GM12878 (cell line): Measurements from ENCODE around the gene MYH7B. TPM values are rescaled to one million over a fixed set of nuclear protein-coding genes. Genes with fewer than 3 reads are reported as not detected.

ENCODE experiments used
- ATAC-seq: fragments of 200-7000 bp; cut with Tn5 transposase; 3 replicates; pipeline ENCODE4 v1.9.1; 2020; ENCODE audit warnings: mild to moderate bottlenecking, moderate library complexity
- BruUV-seq: library from RNA; stranded (reverse); fragments of 400-500 nt; replicated peaks from 2 replicates; lab custom pipeline; 2021; lab: Mats Ljungman, UMichigan
- CTCF ChIA-PET: fragments of 300-600 bp; sonication (Branson Sonifier 250); formaldehyde crosslinking; extraction: SDS; loops from one replicate; lab custom pipeline; 2021; ENCODE audit warnings: inconsistent platforms; lab: Yijun Ruan, JAX
- POLR2A ChIA-PET: fragments of 350-600 bp; formaldehyde crosslinking; extraction: SDS; loops from one replicate; lab custom pipeline; 2021; ENCODE audit warnings: inconsistent platforms; lab: Charles Lee
- RAD21 ChIA-PET: fragments of 300-600 bp; sonication (Branson Sonifier 250); formaldehyde crosslinking; loops from one replicate; lab custom pipeline; 2023; ENCODE audit warnings: antibody characterized with exemption; ENCODE audit not compliant: unreplicated experiment; lab: Charles Lee
- SMC1A ChIA-PET: fragments of 300-600 bp; sonication (Branson Sonifier 250); formaldehyde crosslinking; loops from one replicate; lab custom pipeline; 2023; ENCODE audit not compliant: unreplicated experiment, uncharacterized antibody; lab: Charles Lee
- DNase-seq: peaks from one replicate; pipeline ENCODE4 v3.0.0-alpha.2; 2011; ENCODE audit warnings: low read depth, low spot score
- FAIRE-seq: peaks from 3 replicates; lab custom pipeline; 2011; peaks lifted over from hg19 to GRCh38; lab: Jason Lieb, UNC
- H2AFZ ChIP-seq: 2 replicates; pipeline ENCODE4 v1.6.0; 2011; ENCODE audit warnings: low read depth, low read length, control low read depth; ENCODE audit not compliant: control insufficient read depth
- H3K27ac ChIP-seq: 2 replicates; pipeline ENCODE4 v1.5.1; 2011; ENCODE audit warnings: control low read depth; ENCODE audit not compliant: control insufficient read depth, insufficient read depth
- H3K27me3 ChIP-seq, 2 experiments: replicated peaks in 1 of 2; 2 replicates each; pipeline versions ENCODE4 v1.6.0 to v1.6.1; 2011; ENCODE audit warnings: low read length in 1 of 2; ENCODE audit not compliant: control insufficient read depth in 2 of 2, insufficient read depth in 2 of 2
- H3K36me3 ChIP-seq, 2 experiments: 2 replicates each; pipeline ENCODE4 v1.5.1; 2011; ENCODE audit warnings: low read length in 1 of 2; ENCODE audit not compliant: control insufficient read depth in 2 of 2, insufficient read depth in 2 of 2
- H3K4me1 ChIP-seq: 2 replicates; pipeline ENCODE4 v1.6.1; 2011; ENCODE audit warnings: mild to moderate bottlenecking, low read length, moderate library complexity, mixed read lengths; ENCODE audit not compliant: control insufficient read depth, insufficient read depth
- H3K4me2 ChIP-seq: 2 replicates; pipeline ENCODE4 v1.6.0; 2011; ENCODE audit warnings: control low read depth; ENCODE audit not compliant: control insufficient read depth, insufficient read depth
- H3K4me3 ChIP-seq: fragments of 200-600 bp; sonication (generic); 2 replicates; pipeline ENCODE4 v1.5.1; 2016
- H3K79me2 ChIP-seq: 2 replicates; pipeline ENCODE4 v1.6.0; 2011; ENCODE audit warnings: low read length; ENCODE audit not compliant: control insufficient read depth, insufficient read depth
- H3K9ac ChIP-seq: 2 replicates; pipeline ENCODE4 v1.8.0; 2011; ENCODE audit warnings: low read length, control low read depth, mixed read lengths; ENCODE audit not compliant: control insufficient read depth, insufficient read depth
- H3K9me3 ChIP-seq: replicated peaks from 3 replicates; pipeline ENCODE4 v1.5.1; 2011; ENCODE audit warnings: mild to moderate bottlenecking, low read length; ENCODE audit not compliant: control insufficient read depth, insufficient read depth
- H4K20me1 ChIP-seq: 2 replicates; pipeline ENCODE4 v1.6.0; 2011; ENCODE audit not compliant: control insufficient read depth, insufficient read depth
- ESRRA ChIP-seq: IDR thresholded peaks from 2 replicates; pipeline ENCODE4 v1.6.1; 2012; ENCODE audit warnings: mild to moderate bottlenecking, low read length, improper control_type of control experiment
- IKZF2 ChIP-seq, 2 experiments: fragments of 450-650 bp; IDR thresholded peaks; 2 replicates each; pipeline ENCODE4 v1.6.1; 2017; ENCODE audit warnings: mild to moderate bottlenecking in 2 of 2, moderate library complexity in 2 of 2
- MYC ChIP-seq: IDR thresholded peaks from 2 replicates; pipeline ENCODE4 v1.6.1; 2011; ENCODE audit warnings: mild to moderate bottlenecking, low read length, moderate library complexity, inconsistent platforms; ENCODE audit not compliant: insufficient read depth, insufficient replicate concordance, insufficient read length, severe bottlenecking
- PAX8 ChIP-seq: fragments of 450-650 bp; IDR thresholded peaks from 2 replicates; pipeline ENCODE4 v1.6.1; 2017; ENCODE audit warnings: mild to moderate bottlenecking, moderate library complexity
- POLR2AphosphoS5 ChIP-seq: IDR thresholded peaks from 2 replicates; pipeline ENCODE4 v1.6.1; 2011; ENCODE audit warnings: mild to moderate bottlenecking, low read length, inconsistent platforms
- YY1 ChIP-seq: IDR thresholded peaks from 2 replicates; pipeline ENCODE4 v1.6.1; 2011; ENCODE audit warnings: low read depth, mild to moderate bottlenecking, low read length
- WGBS: methylation state at CpG from one replicate; pipeline ENCODE4 v1.1.6; 2016; ENCODE audit warnings: low lambda C conversion rate; ENCODE audit not compliant: insufficient replicate concordance, insufficient coverage; ENCODE audit errors: missing lambda C conversion rate; 5-methylcytosine and 5-hydroxymethylcytosine counted together
- in situ Hi-C: fragments of 300-500 bp; cut with MboI; formaldehyde crosslinking; loops from 9 replicates; pipeline ENCODE4 v1.14.3; 2018; ENCODE audit warnings: mixed read lengths
- intact Hi-C: fragments of 100-400 bp; cut with micrococcal nuclease; formaldehyde crosslinking; loops from one replicate; pipeline ENCODE4 v1.14.2; 2022; ENCODE audit not compliant: unreplicated experiment
- polyA plus RNA-seq, 11 experiments: library from polyadenylated mRNA; depleted of rRNA in 4 of 11; unstranded in 6 of 11; stranded (reverse) in 5 of 11; fragments of >200 nt; fragmentation: Nextera tagmentation in 4 of 11; fragmentation: Illumina TruSeq in 1 of 11; extraction: Ambion mirVana in 4 of 11; extraction: Trizol in 1 of 11; gene quantifications; 1 replicate in 1 of 11; 2 replicates in 10 of 11; pipeline versions ENCODE4 v1.2.1 to v1.2.3, GENCODE V29; 2011 to 2016; ENCODE audit warnings: inconsistent platforms in 2 of 11, missing spikeins in 2 of 11, low read depth in 1 of 11
- total RNA-seq, 4 experiments: library from RNA; depleted of rRNA in 3 of 4; stranded (reverse); fragments of >200 nt in 3 of 4; fragmentation: Illumina TruSeq in 1 of 4; extraction: Trizol in 1 of 4; gene quantifications; 2 replicates each; pipeline versions ENCODE4 v1.2.1 to v1.2.3, GENCODE V29; 2013 to 2021
- TF ChIP-seq, protein P1 (sequence below): fragments of 450-650 bp; IDR thresholded peaks from 2 replicates; pipeline ENCODE4 v1.6.1; 2017; ENCODE audit warnings: borderline replicate concordance
- TF ChIP-seq, protein P2 (sequence below): fragments of 450-650 bp; IDR thresholded peaks from 2 replicates; pipeline ENCODE4 v1.6.1; 2017; ENCODE audit warnings: mild to moderate bottlenecking
- TF ChIP-seq, protein P3 (sequence below): IDR thresholded peaks from 2 replicates; pipeline ENCODE4 v1.6.1; 2012; ENCODE audit warnings: mild to moderate bottlenecking, low read depth, low read length
- TF ChIP-seq, protein P4 (sequence below): fragments of 150-350 bp; IDR thresholded peaks from 2 replicates; pipeline ENCODE4 v1.6.1; 2016; ENCODE audit warnings: low read depth, low read length

MYH7B gene
- total and polyA plus RNA-seq, 10 of the 15 experiments (the other 5 are each of a cell fraction or from before 2014, with no cell fraction given): 0.01 to 0.40 (median 0.20) TPM; not detected in 3

DNA sequence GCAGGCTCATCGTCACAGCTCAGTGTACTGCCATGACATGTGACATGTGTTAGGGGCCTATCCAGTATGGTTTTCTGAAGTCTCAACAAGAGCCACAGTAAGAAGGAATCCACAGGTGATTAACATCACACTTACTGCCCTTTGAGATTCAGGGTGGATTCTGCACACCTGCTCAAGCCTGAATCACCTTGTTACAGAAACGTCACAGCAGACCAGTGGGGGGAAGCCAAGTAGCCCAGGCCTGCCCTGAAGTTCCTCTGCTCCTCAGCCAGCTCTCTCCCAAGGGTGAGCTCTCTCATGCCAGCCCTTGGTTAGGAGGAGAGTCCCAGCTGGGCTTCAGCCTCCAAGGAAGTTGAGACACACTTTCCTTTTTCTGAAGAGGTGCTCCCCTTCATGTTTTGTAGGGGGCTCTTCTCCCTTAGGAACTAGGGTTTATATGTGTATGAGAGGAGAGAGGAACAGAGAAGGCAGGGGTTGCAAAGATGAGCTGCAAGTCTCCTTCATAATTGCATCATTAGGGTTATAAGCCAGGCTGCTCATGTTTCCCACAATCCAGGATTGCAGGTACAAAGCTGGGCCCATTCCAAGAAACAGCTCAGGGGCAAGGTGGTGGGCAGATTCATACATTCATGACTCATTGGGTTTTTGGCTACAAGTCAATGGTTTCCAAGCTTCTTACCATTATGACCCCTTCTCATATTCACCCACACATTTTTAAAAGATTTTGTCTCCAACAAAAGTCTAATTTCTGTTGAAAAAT is 11.7 kb upstream of the MYH7B start:
- 78% methylated on average over 2 of the region's 2 CpGs for WGBS

More for the DNA sequence above, 11.7 kb upstream of the MYH7B start:
- no peaks in the 10 kb centered on the region for H3K4me1 ChIP-seq
- no peak overlapping the region for H3K4me3 ChIP-seq
- POLR2A ChIA-PET: no interaction called here
- SMC1A ChIA-PET: interaction anchor here (0.7 to 1.5 kb wide), 4 partner anchors 12 to 74 kb away, joined by 3 to 5 read pairs (median 3); partner anchors contain the start of genes GSS and MYH7B
- CTCF ChIA-PET: interaction anchor here (1.1 kb wide), 1 partner anchor 108 kb away, joined by 3 read pairs; no protein-coding TSS in a partner anchor
- no peak overlapping the region for H2AFZ ChIP-seq
- no TSS peak for BruUV-seq
- no peak overlapping the region for H3K9ac ChIP-seq
- TF ChIP-seq, protein P1, sequence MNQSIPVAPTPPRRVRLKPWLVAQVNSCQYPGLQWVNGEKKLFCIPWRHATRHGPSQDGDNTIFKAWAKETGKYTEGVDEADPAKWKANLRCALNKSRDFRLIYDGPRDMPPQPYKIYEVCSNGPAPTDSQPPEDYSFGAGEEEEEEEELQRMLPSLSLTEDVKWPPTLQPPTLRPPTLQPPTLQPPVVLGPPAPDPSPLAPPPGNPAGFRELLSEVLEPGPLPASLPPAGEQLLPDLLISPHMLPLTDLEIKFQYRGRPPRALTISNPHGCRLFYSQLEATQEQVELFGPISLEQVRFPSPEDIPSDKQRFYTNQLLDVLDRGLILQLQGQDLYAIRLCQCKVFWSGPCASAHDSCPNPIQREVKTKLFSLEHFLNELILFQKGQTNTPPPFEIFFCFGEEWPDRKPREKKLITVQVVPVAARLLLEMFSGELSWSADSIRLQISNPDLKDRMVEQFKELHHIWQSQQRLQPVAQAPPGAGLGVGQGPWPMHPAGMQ: no peak
- TF ChIP-seq YY1: no peak
- TF ChIP-seq POLR2AphosphoS5: no peak
- no peak for TF ChIP-seq ESRRA
- TF ChIP-seq, protein P2, sequence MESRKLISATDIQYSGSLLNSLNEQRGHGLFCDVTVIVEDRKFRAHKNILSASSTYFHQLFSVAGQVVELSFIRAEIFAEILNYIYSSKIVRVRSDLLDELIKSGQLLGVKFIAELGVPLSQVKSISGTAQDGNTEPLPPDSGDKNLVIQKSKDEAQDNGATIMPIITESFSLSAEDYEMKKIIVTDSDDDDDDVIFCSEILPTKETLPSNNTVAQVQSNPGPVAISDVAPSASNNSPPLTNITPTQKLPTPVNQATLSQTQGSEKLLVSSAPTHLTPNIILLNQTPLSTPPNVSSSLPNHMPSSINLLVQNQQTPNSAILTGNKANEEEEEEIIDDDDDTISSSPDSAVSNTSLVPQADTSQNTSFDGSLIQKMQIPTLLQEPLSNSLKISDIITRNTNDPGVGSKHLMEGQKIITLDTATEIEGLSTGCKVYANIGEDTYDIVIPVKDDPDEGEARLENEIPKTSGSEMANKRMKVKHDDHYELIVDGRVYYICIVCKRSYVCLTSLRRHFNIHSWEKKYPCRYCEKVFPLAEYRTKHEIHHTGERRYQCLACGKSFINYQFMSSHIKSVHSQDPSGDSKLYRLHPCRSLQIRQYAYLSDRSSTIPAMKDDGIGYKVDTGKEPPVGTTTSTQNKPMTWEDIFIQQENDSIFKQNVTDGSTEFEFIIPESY: no peak
- TF ChIP-seq IKZF2 (IDR thresholded peaks at IDR 0.05): no peak
- TF ChIP-seq MYC: no peak
- TF ChIP-seq PAX8: no peak
- TF ChIP-seq, protein P3, sequence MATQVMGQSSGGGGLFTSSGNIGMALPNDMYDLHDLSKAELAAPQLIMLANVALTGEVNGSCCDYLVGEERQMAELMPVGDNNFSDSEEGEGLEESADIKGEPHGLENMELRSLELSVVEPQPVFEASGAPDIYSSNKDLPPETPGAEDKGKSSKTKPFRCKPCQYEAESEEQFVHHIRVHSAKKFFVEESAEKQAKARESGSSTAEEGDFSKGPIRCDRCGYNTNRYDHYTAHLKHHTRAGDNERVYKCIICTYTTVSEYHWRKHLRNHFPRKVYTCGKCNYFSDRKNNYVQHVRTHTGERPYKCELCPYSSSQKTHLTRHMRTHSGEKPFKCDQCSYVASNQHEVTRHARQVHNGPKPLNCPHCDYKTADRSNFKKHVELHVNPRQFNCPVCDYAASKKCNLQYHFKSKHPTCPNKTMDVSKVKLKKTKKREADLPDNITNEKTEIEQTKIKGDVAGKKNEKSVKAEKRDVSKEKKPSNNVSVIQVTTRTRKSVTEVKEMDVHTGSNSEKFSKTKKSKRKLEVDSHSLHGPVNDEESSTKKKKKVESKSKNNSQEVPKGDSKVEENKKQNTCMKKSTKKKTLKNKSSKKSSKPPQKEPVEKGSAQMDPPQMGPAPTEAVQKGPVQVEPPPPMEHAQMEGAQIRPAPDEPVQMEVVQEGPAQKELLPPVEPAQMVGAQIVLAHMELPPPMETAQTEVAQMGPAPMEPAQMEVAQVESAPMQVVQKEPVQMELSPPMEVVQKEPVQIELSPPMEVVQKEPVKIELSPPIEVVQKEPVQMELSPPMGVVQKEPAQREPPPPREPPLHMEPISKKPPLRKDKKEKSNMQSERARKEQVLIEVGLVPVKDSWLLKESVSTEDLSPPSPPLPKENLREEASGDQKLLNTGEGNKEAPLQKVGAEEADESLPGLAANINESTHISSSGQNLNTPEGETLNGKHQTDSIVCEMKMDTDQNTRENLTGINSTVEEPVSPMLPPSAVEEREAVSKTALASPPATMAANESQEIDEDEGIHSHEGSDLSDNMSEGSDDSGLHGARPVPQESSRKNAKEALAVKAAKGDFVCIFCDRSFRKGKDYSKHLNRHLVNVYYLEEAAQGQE: no peak
- TF ChIP-seq, protein P4, sequence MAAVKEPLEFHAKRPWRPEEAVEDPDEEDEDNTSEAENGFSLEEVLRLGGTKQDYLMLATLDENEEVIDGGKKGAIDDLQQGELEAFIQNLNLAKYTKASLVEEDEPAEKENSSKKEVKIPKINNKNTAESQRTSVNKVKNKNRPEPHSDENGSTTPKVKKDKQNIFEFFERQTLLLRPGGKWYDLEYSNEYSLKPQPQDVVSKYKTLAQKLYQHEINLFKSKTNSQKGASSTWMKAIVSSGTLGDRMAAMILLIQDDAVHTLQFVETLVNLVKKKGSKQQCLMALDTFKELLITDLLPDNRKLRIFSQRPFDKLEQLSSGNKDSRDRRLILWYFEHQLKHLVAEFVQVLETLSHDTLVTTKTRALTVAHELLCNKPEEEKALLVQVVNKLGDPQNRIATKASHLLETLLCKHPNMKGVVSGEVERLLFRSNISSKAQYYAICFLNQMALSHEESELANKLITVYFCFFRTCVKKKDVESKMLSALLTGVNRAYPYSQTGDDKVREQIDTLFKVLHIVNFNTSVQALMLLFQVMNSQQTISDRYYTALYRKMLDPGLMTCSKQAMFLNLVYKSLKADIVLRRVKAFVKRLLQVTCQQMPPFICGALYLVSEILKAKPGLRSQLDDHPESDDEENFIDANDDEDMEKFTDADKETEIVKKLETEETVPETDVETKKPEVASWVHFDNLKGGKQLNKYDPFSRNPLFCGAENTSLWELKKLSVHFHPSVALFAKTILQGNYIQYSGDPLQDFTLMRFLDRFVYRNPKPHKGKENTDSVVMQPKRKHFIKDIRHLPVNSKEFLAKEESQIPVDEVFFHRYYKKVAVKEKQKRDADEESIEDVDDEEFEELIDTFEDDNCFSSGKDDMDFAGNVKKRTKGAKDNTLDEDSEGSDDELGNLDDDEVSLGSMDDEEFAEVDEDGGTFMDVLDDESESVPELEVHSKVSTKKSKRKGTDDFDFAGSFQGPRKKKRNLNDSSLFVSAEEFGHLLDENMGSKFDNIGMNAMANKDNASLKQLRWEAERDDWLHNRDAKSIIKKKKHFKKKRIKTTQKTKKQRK: no peak
- peaks cover 3 to 18% of the 10 kb centered on the region in 2 experiments for H3K36me3 ChIP-seq
- ATAC-seq: no peak
- intact Hi-C loops (no loop called here), in situ Hi-C loops (no loop called here)
- no peak for DNase-seq
- RAD21 ChIA-PET: no interaction called here
- H3K27ac ChIP-seq: no peak overlapping the region
- no peak overlapping the region for H3K4me2 ChIP-seq
- no peaks in the 10 kb centered on the region for H3K79me2 ChIP-seq
- FAIRE-seq: no peak
- H4K20me1 ChIP-seq: no peaks in the 10 kb centered on the region
- H3K9me3 ChIP-seq: no peaks in the 10 kb centered on the region
- H3K27me3 ChIP-seq: no peaks in the 10 kb centered on the region
